SK-N-SH treated with all-trans-retinoic acid at 6 μM for 48 hours (cell line): Measurements from ENCODE around the gene REXO1.

Experiments used
- ATAC-seq: fragments of 200-7000 bp; cut with Tn5 transposase; 3 replicates; pipeline ENCODE4 v1.9.1; 2020; ENCODE audit warnings: mild to moderate bottlenecking, moderate library complexity
- ARNTL ChIP-seq: fragments of 450-650 bp; formaldehyde crosslinking; IDR thresholded peaks from 2 replicates; pipeline ENCODE4 v1.5.0; 2020; ENCODE audit warnings: low read depth, mild to moderate bottlenecking, moderate library complexity, borderline replicate concordance
- BACH2 ChIP-seq: fragments of 250-450 bp; sonication (Bioruptor Pico); IDR thresholded peaks from 2 replicates; pipeline ENCODE4 v1.9.0; 2021; ENCODE audit warnings: mild to moderate bottlenecking, borderline replicate concordance
- CSDC2 ChIP-seq: fragments of 250-450 bp; sonication (Bioruptor Pico); IDR thresholded peaks from 2 replicates; pipeline ENCODE4 v1.5.0; 2020; ENCODE audit warnings: mild to moderate bottlenecking, moderate library complexity
- ESRRG ChIP-seq: fragments of 250-450 bp; sonication (Bioruptor Pico); IDR thresholded peaks from 2 replicates; pipeline ENCODE4 v1.6.1; 2021; ENCODE audit warnings: mild to moderate bottlenecking
- GLIS3 ChIP-seq: fragments of 250-450 bp; sonication (Bioruptor Pico); IDR thresholded peaks from 2 replicates; pipeline ENCODE4 v1.5.0; 2020; ENCODE audit warnings: mild to moderate bottlenecking, moderate library complexity
- ISL1 ChIP-seq: fragments of 250-450 bp; sonication (Bioruptor Pico); IDR thresholded peaks from 2 replicates; pipeline ENCODE4 v2.1.2; 2022; ENCODE audit warnings: mild to moderate bottlenecking, moderate library complexity
- OSR1 ChIP-seq: fragments of 250-450 bp; sonication (Bioruptor Pico); IDR thresholded peaks from 2 replicates; pipeline ENCODE4 v1.8.0; 2022; ENCODE audit warnings: moderate library complexity, mild to moderate bottlenecking, inconsistent platforms
- PPARA ChIP-seq: fragments of 250-450 bp; sonication (Bioruptor Pico); IDR thresholded peaks from 2 replicates; pipeline ENCODE4 v1.5.0; 2020; ENCODE audit warnings: mild to moderate bottlenecking, borderline replicate concordance
- RARB ChIP-seq: fragments of 250-450 bp; sonication (Bioruptor Pico); IDR thresholded peaks from 2 replicates; pipeline ENCODE4 v1.8.0; 2021; ENCODE audit warnings: mild to moderate bottlenecking, moderate library complexity
- SNAI2 ChIP-seq: fragments of 250-450 bp; sonication (Bioruptor Pico); IDR thresholded peaks from 2 replicates; pipeline ENCODE4 v1.5.0; 2020; ENCODE audit warnings: mild to moderate bottlenecking, moderate library complexity
- TOX ChIP-seq: fragments of 250-450 bp; sonication (Bioruptor Pico); IDR thresholded peaks from 2 replicates; pipeline ENCODE4 v1.8.0; 2021; ENCODE audit warnings: mild to moderate bottlenecking, moderate library complexity, borderline replicate concordance
- ZC3H10 ChIP-seq: fragments of 250-450 bp; sonication (Bioruptor Pico); IDR thresholded peaks from 2 replicates; pipeline ENCODE4 v1.5.1; 2021; ENCODE audit warnings: mild to moderate bottlenecking, moderate library complexity
- ZFP3 ChIP-seq: fragments of 250-450 bp; sonication (Bioruptor Pico); IDR thresholded peaks from 2 replicates; pipeline ENCODE4 v1.5.0; 2020; ENCODE audit warnings: mild to moderate bottlenecking, moderate library complexity
- ZFP30 ChIP-seq: fragments of 450-650 bp; formaldehyde crosslinking; IDR thresholded peaks from 2 replicates; pipeline ENCODE4 v1.5.0; 2022; ENCODE audit warnings: mild to moderate bottlenecking, moderate library complexity
- ZNF565 ChIP-seq: fragments of 450-650 bp; formaldehyde crosslinking; conservative IDR thresholded peaks from 2 replicates; pipeline ENCODE4 v1.5.0; 2020; ENCODE audit warnings: low read depth, mild to moderate bottlenecking, moderate library complexity
- ZNF70 ChIP-seq: fragments of 450-650 bp; formaldehyde crosslinking; IDR thresholded peaks from 2 replicates; pipeline ENCODE4 v1.5.0; 2020; ENCODE audit warnings: mild to moderate bottlenecking, moderate library complexity
- TF ChIP-seq, protein P1 (sequence below): fragments of 250-450 bp; sonication (Bioruptor Pico); IDR thresholded peaks from 2 replicates; pipeline ENCODE4 v1.5.1; 2021; ENCODE audit warnings: mild to moderate bottlenecking, moderate library complexity
- TF ChIP-seq, protein P2 (sequence below): fragments of 250-450 bp; sonication (Bioruptor Pico); IDR thresholded peaks from 2 replicates; pipeline ENCODE4 v1.5.1; 2020; ENCODE audit warnings: low read depth, mild to moderate bottlenecking, moderate library complexity
- TF ChIP-seq, protein P3 (sequence below): fragments of 250-450 bp; sonication (Bioruptor Pico); IDR thresholded peaks from 2 replicates; pipeline ENCODE4 v1.8.0; 2021; ENCODE audit warnings: low read depth, mild to moderate bottlenecking, moderate library complexity, borderline replicate concordance

REXO1 gene

DNA sequence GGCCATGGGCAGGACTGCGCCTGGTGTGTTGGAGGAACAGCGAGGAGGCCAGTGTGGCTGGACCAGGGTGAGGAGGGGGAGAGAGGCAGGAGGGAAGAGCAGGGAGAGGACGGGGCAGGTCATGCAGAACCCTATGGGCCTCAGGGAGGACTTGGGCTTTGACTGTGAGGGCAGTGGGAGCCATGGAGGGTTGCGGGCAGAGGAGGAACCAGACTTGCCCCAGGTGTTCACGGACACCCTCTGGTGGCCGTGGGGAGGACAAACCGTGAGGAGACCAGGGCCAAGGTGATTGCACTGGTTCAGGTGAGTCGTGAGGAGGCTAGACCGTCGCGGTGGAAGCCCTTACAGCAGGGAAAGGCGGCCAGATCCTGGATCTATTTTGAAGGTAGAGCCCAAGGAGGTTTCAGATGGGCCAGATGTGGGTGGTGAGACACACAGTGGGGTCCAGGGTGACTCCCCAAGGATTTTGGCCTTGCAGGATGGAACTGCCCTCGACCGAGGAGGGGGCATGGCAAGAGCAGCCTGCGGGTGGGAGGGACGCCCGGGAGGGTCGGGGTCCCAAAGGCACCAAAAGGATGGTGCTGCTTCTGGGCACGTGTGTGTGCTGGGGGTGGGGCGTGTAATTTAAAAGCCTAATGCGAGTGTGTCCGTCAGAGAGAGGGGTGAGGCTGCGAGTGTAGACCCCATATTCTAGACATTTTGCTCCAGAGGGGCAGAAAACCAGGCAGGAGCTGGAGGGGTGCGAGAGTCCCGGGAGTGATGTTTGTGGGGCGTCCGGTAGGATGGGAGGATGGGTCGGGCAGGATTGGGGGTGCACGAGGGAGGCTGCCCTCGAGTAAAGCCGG, 2.7 kb upstream of the REXO1 start (continued):
- TF ChIP-seq ZNF565 (CRISPR knock-in tag) (no peak), CSDC2 (CRISPR knock-in tag) (no peak), ZFP30 (no peak), ARNTL (CRISPR knock-in tag) (no peak), OSR1 (CRISPR knock-in tag) (no peak)
- TF ChIP-seq, protein P1, sequence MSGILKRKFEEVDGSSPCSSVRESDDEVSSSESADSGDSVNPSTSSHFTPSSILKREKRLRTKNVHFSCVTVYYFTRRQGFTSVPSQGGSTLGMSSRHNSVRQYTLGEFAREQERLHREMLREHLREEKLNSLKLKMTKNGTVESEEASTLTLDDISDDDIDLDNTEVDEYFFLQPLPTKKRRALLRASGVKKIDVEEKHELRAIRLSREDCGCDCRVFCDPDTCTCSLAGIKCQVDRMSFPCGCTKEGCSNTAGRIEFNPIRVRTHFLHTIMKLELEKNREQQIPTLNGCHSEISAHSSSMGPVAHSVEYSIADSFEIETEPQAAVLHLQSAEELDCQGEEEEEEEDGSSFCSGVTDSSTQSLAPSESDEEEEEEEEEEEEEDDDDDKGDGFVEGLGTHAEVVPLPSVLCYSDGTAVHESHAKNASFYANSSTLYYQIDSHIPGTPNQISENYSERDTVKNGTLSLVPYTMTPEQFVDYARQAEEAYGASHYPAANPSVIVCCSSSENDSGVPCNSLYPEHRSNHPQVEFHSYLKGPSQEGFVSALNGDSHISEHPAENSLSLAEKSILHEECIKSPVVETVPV: no peak
- TF ChIP-seq, protein P2, sequence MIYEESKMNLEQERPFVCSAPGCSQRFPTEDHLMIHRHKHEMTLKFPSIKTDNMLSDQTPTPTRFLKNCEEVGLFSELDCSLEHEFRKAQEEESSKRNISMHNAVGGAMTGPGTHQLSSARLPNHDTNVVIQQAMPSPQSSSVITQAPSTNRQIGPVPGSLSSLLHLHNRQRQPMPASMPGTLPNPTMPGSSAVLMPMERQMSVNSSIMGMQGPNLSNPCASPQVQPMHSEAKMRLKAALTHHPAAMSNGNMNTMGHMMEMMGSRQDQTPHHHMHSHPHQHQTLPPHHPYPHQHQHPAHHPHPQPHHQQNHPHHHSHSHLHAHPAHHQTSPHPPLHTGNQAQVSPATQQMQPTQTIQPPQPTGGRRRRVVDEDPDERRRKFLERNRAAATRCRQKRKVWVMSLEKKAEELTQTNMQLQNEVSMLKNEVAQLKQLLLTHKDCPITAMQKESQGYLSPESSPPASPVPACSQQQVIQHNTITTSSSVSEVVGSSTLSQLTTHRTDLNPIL (CRISPR knock-in tag): no peak
- TF ChIP-seq, protein P3, sequence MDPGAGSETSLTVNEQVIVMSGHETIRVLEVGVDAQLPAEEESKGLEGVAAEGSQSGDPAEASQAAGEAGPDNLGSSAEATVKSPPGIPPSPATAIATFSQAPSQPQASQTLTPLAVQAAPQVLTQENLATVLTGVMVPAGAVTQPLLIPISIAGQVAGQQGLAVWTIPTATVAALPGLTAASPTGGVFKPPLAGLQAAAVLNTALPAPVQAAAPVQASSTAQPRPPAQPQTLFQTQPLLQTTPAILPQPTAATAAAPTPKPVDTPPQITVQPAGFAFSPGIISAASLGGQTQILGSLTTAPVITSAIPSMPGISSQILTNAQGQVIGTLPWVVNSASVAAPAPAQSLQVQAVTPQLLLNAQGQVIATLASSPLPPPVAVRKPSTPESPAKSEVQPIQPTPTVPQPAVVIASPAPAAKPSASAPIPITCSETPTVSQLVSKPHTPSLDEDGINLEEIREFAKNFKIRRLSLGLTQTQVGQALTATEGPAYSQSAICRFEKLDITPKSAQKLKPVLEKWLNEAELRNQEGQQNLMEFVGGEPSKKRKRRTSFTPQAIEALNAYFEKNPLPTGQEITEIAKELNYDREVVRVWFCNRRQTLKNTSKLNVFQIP (CRISPR knock-in tag): no peak

DNA sequence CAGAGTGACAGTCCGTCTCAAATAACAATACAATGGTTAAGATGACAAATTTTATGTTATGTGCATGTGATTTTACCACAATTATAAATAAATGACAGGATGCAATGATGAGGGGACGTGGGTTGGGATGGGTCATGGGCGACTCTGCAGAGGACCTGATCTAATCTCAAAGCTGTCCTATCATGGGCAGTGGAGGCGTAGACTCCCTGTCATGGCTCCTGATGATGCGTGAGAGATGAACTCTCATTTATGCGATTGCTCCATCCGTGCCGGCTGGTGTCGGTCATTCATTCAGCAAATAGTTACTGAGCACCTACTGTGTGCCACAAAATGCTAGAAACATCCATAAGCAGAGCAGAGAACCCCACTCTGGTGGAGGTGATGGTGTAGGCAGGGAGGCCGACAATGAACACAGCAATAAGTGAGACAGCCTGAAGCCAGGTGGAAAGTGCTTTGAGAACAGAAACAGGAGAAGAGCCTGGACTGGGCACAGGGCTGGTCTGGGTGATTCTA, 1.7 kb upstream of the REXO1 start:
- TF ChIP-seq, protein P3 (CRISPR knock-in tag): no peak
- no peak for ATAC-seq

DNA sequence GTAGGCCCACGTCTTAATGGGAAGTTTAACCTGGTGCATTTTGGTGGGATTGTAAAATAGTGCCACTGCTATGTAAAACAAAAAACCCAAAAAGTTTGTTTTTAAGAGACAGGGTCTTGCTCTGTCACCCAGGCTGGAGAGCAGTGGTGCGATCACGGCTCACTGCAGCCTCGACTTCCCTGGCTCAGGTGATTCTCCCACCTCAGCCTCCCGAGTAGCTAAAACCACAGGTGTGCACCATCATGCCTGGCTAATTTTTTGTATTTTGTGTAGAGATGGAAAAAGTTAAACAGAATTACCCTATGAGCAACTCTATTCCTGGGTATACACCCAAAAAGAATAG, 820 bp upstream of the REXO1 start:
- ATAC-seq: no peak
- no peak for TF ChIP-seq ZC3H10 (CRISPR knock-in tag)
- no peak for TF ChIP-seq BACH2 (CRISPR knock-in tag)
- no peak for TF ChIP-seq GLIS3 (CRISPR knock-in tag)
- TF ChIP-seq, protein P3 (CRISPR knock-in tag): no peak
- no peak for TF ChIP-seq ESRRG (CRISPR knock-in tag)
- TF ChIP-seq SNAI2: no peak
- TF ChIP-seq ISL1 (CRISPR knock-in tag): no peak
- no peak for TF ChIP-seq PPARA (CRISPR knock-in tag)
- no peak for TF ChIP-seq ZNF70

DNA sequence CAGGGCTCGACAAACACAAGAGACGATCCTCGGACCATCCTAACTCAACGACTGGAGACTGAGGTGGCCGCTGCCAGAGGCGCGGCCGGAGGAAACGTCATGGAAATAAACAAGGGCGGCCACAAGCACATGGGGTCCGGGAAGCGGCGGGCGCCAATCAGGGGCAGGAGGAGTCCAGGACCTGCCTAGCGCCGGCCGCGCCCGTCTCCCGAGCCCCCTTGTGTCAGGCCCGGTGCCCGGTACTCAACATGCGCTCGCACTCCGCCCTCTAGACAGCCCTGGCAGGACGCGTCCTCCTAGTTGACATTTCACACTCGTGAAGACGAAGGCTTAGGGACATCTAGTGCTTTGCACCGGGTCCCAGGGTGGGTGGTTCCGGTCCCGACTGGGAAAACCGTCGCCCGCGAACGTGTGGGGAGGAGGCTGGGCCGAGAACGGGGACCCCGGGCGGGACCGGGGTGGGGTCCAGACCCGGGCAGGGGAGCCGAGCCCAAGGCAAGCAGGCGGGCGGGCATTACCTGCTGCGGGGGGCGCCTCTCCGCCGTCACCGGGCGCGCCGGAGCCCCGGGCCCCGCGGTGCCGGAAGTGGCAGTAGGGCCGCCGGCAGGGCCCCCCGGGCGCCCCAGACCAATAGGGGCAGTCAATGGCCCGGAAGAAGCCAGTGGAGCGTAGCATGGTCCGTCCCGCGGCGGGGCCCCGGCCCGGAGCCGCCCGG, 442 bp downstream of the REXO1 start:
- TF ChIP-seq CSDC2 (CRISPR knock-in tag): no peak
- TF ChIP-seq BACH2 (CRISPR knock-in tag): no peak
- no peak for TF ChIP-seq ESRRG (CRISPR knock-in tag)
- peak; percentile 38 for ATAC-seq

DNA sequence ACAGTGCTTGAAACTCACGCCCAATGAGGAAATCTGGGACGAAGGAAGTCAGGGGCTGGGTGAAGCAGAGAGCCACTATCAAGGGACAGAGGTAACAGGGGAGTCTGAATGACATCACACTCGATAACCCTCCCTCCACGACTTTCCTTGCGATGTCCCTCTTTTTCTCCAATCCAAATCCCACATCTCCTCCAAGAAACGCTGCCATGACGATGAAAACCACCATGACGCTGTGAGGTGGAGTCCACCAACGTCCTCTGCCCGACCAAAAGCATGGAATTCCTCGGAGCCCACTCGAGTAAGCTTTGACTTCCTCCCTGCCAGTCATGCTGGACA, 967 bp downstream of the REXO1 start:
- ATAC-seq: no peak
- TF ChIP-seq ZFP3 (CRISPR knock-in tag) (no peak), TOX (CRISPR knock-in tag) (no peak), ARNTL (CRISPR knock-in tag) (no peak), BACH2 (CRISPR knock-in tag) (no peak), ZFP30 (no peak), GLIS3 (CRISPR knock-in tag) (no peak), RARB (CRISPR knock-in tag) (no peak), PPARA (CRISPR knock-in tag) (no peak), ISL1 (CRISPR knock-in tag) (no peak), OSR1 (CRISPR knock-in tag) (no peak)
- TF ChIP-seq, protein P1: no peak
